ENCODE data around the gene C22orf23. TPM values are rescaled to one million over a fixed set of nuclear protein-coding genes. Genes with fewer than 3 reads are reported as not detected.

Gene C22orf23
- total RNA-seq, 1 experiment from 2014 or later: 2.4 TPM

DNA sequence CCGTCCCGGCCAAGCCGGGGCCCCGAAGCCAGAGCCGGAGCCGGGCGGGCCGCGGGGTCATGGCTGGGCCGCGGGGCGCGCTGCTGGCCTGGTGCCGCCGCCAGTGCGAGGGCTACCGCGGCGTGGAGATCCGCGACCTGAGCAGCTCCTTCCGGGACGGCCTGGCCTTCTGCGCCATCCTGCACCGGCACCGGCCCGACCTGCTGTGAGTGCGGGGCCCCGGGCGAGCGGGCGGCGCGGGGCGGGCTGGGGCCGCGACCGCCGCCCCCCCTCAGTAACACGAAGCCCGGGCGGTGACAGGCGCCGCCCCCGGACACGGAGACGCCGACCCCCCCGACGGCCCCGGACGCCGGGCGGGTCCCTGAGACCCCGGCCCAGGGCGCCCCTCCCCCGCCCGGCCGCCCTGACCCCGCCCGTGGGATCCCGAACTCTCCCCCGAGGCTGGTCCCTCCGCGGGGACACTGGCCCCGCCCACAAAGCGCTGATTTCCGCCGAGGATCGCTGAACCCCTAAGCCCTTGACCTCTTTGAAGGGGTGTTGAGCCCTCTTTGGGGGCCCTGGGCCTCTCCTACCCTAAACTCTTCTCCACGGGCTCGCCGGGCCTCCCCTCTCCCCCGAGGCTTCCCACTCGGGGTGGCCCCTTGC, 46.9 kb downstream of the C22orf23 start:
- no peak for DNase-seq (ENCODE audit: extremely low read depth, low read depth)

DNA sequence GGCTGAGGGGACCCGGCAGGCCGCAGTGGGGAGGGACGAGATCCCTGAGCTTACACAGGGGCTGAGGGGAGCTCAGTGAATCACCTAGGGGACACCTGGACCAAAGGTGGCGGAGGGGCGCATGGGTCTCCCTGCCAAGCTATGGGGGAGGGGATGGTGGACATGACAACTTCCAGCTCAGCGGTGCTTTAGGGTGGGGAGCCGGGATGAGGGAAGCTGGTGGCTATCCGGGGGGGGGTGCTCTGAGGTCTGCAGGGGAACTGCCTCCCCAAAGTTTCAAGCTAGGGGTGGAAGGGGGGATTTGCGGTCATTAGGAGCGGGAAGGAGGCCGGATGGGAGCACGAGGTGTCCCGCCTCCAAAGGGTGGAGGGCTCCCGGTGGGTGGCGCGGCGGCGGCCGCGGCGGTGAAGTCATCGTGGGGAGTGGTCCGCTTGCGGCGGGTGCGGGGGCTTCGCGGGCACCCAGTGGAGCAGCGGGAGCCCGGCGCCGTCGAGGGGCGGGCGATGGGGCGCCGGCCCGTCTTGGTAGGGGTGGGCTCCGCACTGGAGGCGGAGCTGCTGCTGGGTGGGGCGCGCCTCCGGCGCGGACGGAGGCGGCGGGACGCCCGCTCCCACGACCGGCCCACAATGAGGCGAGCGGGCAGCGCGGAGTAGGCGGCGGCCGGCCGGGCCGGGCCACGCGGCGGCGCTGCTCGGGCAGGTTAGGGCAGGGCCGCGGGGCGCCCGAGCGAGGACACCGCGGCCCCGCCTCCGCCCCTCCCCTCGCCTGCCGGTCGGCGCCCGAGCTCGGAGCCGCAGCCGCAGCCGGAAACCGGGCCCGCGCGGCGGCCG, 47.7 kb downstream of the C22orf23 start, which contains the start of gene MICALL1:
Gene MICALL1, plus strand, starts transcription at position 764 of the 830 bp plus-strand sequence. CDS start 126 bp downstream, outside the sequence.
- peak; percentile 36 for DNase-seq (ENCODE audit: extremely low read depth, low read depth)

DNA sequence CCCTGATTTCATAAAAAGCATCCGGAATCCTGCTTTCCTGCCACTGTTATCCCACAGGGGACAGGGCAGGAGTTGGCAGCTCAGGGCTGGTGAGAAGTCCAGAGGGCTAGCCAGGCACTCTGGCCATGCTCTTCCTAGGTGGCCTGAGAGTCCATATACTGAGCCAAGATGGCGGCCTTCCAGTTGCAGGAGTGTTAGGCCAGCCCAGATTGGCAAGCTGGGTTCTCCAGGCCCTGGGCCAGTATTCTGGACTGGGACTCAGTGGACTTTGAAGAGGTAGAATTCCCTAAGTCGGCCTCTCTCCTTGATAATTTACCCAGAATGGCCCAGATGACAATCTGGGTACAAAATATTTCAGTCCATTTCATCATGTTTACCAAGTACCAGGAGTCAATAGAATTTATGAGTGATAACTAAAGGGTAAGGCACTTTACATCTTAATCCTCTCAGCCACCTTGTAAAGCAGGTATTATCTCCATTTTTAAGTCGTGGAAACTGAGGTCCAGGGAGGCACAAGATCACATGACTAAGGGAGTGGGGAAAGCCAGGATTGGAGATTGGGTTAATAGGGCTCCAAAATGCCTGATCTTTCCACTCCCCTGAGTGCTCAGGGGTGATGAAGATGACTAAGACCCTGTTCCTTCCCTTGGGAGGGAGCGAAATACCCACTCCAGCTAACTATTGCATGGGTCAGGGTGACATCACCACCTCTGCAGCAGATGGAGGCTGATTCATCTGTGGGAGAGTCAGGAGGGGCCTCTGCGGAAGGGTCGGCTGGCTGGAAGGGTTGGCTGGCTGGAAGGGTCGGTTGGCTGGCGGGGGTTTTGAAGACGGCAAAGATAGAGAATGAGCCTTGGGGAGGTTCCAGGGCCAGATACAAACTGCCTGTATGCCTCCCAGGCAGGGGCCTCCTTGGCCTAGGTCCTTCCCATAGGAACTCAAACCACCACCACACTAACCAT, 48.5 kb downstream of the C22orf23 start:
- DNase-seq (ENCODE audit: extremely low read depth, low read depth): peak; percentile 32

DNA sequence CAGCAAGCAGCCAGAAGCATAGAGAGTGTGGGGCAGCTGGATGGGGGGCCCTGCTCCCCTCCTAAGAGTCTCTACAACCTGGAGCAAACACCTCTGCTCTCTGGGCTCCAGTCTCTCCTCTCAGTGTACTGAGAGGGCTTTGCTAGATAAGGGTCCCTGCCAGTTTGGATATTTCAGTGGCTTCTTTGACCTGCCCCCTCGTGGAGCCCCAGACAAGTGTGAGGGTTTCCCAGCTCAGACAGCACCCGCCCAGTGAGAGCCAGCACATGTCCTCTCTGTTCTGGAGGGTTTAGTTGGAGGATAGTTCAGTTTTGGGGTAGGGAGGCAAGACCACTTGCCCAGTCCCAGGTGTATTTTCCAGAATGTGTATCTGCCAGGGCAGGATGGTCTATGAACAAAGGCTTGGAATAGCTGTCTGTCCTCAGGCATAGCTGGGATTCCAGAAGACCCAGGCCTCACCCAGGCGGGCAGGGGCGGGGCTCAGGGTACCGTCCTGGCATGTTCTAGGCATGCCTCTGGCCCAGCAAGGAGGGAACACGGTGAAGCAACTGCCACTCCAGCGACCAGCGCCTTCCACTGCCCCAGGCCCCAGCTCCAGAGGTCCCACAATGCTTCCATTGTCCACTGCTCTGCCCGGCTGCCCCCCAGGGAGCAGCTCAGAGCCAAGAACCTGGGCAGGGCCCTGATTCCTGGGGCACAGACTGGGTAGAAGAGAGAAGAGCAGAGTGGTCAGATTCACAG, 54.8 kb downstream of the C22orf23 start:
- no peak for DNase-seq (ENCODE audit: extremely low read depth, low read depth)

DNA sequence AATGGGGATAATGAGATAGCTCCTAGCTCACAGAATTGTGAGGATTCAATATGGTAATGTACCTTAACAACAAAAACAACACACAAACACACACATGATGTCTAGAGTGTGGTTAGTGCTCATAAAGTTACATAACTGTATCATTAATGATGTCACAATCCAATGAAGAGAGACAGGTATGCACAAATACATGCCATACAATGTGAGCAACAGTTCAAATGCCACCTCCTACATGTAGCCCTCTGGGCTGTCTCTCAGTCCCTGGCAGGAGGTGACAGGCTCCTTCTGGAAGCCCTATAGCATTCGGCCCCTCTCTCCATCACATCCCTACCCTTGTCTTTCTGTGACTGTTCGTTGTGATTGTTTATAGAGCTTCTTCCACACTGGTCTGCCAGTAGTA, 55.6 kb downstream of the C22orf23 start:
- no peak for DNase-seq (ENCODE audit: extremely low read depth, low read depth)

DNA sequence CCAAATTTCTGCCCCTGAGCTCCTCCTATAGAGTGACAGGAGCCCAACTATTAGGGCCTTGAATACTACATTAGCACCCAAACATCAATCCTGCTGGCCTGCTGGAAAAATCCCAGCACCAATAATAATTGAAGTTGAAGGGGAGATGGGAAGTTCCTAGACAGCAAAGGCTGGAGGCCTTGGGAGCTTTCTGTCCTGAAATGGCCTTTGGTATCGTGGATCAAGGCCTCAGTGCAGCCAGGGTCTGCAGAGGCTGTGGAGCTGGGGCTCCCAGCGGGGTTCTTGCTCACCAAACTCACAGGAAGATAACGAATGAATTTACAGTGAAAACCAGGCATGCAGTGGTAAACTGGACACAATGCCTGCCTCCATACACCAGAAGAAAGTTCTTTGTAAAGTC, 56.5 kb downstream of the C22orf23 start:
- no peak for DNase-seq (ENCODE audit: extremely low read depth, low read depth)

DNA sequence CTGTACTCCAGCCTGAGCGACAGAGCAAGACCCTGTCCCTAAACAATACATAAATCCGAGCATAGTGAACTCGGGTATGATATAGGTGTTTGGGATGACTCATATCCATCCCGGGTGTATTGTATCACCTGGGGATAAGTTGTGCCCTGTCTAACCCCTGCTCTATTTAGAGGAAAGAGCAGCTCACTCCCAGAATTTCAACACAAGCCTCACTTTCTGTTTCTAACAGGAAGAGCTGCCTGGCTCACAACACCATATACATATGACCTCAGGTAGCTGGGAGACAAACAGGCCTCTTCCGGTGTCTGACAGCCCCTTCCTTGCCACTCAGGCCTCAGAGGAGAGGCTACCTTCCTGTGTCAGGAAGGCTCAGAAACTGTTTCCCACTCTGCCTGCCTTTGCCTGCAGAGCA, 57.2 kb downstream of the C22orf23 start:
- no peak for DNase-seq (ENCODE audit: extremely low read depth, low read depth)

DNA sequence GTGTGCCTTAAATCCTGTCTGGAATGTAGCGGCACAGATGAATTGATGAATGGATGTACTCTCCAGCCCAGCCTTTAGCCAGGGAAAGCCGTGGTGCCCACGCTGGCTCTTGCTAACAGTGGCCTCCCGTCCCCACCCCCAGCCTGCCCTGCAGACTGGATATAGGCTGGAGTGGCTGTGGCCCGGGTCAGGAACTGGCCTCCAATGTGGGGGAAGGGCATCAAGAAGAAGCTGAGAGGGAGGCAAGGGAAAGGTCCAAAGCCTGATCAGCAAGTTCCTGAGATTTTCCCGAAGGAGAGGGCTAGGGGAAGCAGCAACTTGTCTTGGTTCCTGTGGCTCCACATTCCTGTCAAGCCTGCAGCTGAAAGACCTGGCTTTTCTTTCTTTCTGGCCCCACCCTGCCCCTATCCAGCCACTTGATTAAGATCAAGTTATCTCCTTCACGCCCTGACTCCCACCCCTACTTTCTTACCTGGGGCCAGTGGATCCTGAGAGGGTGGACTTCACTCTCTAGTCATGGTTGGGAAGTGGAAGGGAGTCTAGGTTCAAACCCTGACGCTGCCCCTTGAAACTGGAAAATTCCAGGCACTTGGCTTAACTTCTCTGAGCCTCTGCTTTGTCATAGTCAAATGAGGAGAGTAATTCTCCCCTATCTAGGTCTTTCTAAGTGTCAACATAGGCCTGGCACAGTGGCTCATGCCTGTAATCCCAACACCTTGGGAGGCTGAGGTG, 58.3 kb downstream of the C22orf23 start:
- DNase-seq (ENCODE audit: extremely low read depth, low read depth): no peak

DNA sequence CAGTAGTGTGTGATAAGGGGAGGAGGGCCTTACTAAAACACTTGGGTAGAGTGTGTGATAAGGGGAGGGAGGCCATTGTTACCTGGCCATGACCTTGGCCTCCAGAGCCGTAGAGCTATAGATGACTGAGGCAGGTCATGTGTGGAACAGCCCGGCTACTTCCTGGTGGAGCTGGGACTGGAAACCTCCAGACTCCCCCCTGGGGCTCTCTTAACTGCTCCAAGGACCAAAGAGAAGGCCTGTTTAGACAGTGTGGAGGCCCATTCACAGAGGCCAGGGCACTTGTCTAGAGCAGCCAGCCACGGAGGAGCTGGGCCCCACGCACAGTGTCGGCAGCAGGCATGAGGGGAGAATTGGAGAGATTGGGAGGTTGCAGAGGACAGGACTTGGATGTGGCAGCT, 59.8 kb downstream of the C22orf23 start:
- DNase-seq (ENCODE audit: extremely low read depth, low read depth): no peak

Other genes starting within 250 kb of the C22orf23 start
- 4.0 and 5.6 TPM in 2 replicates for gene GCAT, start 145.7 kb downstream of the C22orf23 start, total RNA-seq (2014; rRNA removed; shearing (Covaris generic))
- not detected in 2 replicates for gene GALR3, start 130.2 kb downstream of the C22orf23 start, total RNA-seq (2014; rRNA removed; shearing (Covaris generic))
- 8.1 and 8.4 TPM in 2 replicates for gene ANKRD54, start 109.3 kb downstream of the C22orf23 start, total RNA-seq (2014; rRNA removed; shearing (Covaris generic))
- gene EIF3L, start 104.2 kb downstream of the C22orf23 start, total RNA-seq (2014; rRNA removed; shearing (Covaris generic)): 270 and 290 TPM in 2 replicates
- 6.3 and 7.5 TPM in 2 replicates for gene MICALL1, start 47.3 kb downstream of the C22orf23 start, total RNA-seq (2014; rRNA removed; shearing (Covaris generic))
- 37.4 and 50.0 TPM in 2 replicates for gene POLR2F, start 98 bp upstream of the C22orf23 start, total RNA-seq (2014; rRNA removed; shearing (Covaris generic))
- not detected in 2 replicates for gene SOX10, start 31.0 kb upstream of the C22orf23 start, total RNA-seq (2014; rRNA removed; shearing (Covaris generic))
- 6.0 and 9.3 TPM in 2 replicates for gene PICK1, start 103.8 kb upstream of the C22orf23 start, total RNA-seq (2014; rRNA removed; shearing (Covaris generic))
- gene SLC16A8, start 130.6 kb upstream of the C22orf23 start, total RNA-seq (2014; rRNA removed; shearing (Covaris generic)): not detected in 2 replicates
- gene BAIAP2L2, start 157.1 kb upstream of the C22orf23 start, total RNA-seq (2014; rRNA removed; shearing (Covaris generic)): not detected in 2 replicates
- 6.8 and 7.5 TPM in 2 replicates for gene PLA2G6, start 228.2 kb upstream of the C22orf23 start, total RNA-seq (2014; rRNA removed; shearing (Covaris generic))
- 10.7 and 12.4 TPM in 2 replicates for gene MAFF, start 248.4 kb upstream of the C22orf23 start, total RNA-seq (2014; rRNA removed; shearing (Covaris generic))